K562 (cell line): ENCODE measurements around the gene PLEKHA5. TPM values are rescaled to one million over a fixed set of nuclear protein-coding genes. Genes with fewer than 3 reads are reported as not detected.

Experiments
- ATAC-seq: fragments of 200-7000 bp; cut with Tn5 transposase; 3 replicates; pipeline ENCODE4 v1.9.1; 2020; ENCODE audit warnings: moderate library complexity
- BruUV-seq: library from RNA; stranded (reverse); fragments of 400-500 nt; replicated peaks from 2 replicates; lab custom pipeline; 2021; lab: Mats Ljungman, UMichigan
- CTCF ChIA-PET: fragments of 300-600 bp; formaldehyde crosslinking; extraction: SDS; loops from one replicate; lab custom pipeline; 2021; ENCODE audit warnings: low intra/inter-chr PET ratio; lab: Yijun Ruan, JAX
- POLR2A ChIA-PET: fragments of 300-600, 350-650 bp; sonication (Branson Sonifier 250); formaldehyde crosslinking; extraction: SDS; loops from one replicate; lab custom pipeline; 2021; ENCODE audit warnings: antibody characterized with exemption, inconsistent platforms; lab: Yijun Ruan, JAX
- DNase-seq, 4 experiments: peaks; one replicate each; pipeline versions ENCODE4 v3.0.0 to v3.0.0-alpha.2; 2011 to 2018; ENCODE audit warnings: low spot score in 3 of 4, mixed read lengths in 3 of 4; ENCODE audit errors: extremely low read depth in 1 of 4
- FAIRE-seq: peaks from 2 replicates; lab custom pipeline; 2011; peaks lifted over from hg19 to GRCh38; lab: Jason Lieb, UNC
- H2AFZ ChIP-seq: 2 replicates; pipeline ENCODE4 v1.6.0; 2011; ENCODE audit warnings: low read depth, low read length, control low read depth, inconsistent platforms
- H3K27ac ChIP-seq: fragments of 200-600 bp; 3 replicates; pipeline ENCODE4 v1.8.0; 2011; ENCODE audit warnings: low read depth, mild to moderate bottlenecking, control low read depth, inconsistent platforms, low read length, moderate library complexity, mixed read lengths; ENCODE audit errors: extremely low read depth
- H3K27me3 ChIP-seq, 2 experiments: fragments of 300-600 bp in 1 of 2; 2 replicates in 1 of 2; 3 replicates in 1 of 2; pipeline versions ENCODE4 v1.6.0 to v1.8.0; 2011; ENCODE audit warnings: inconsistent platforms in 2 of 2, low read length in 2 of 2, mild to moderate bottlenecking in 1 of 2, mixed read lengths in 1 of 2, moderate library complexity in 1 of 2; ENCODE audit not compliant: control insufficient read depth in 2 of 2, insufficient read depth in 2 of 2
- H3K36me3 ChIP-seq: fragments of 300-600 bp; 3 replicates; pipeline ENCODE4 v1.8.0; 2011; ENCODE audit warnings: mild to moderate bottlenecking, low read length, inconsistent platforms; ENCODE audit not compliant: control insufficient read depth, insufficient read depth
- H3K4me1 ChIP-seq, 2 experiments: fragments of 200-600 bp in 1 of 2; replicated peaks in 1 of 2; 2 replicates in 1 of 2; 3 replicates in 1 of 2; pipeline versions ENCODE4 v1.5.1 to v1.8.0; 2011; ENCODE audit warnings: inconsistent platforms in 2 of 2, low read length in 2 of 2, mild to moderate bottlenecking in 1 of 2, mixed read lengths in 1 of 2, moderate library complexity in 1 of 2; ENCODE audit not compliant: control insufficient read depth in 2 of 2, insufficient read depth in 2 of 2
- H3K4me2 ChIP-seq: 2 replicates; pipeline ENCODE4 v1.6.1; 2011; ENCODE audit warnings: low read length, control low read depth, inconsistent platforms, mixed read lengths; ENCODE audit not compliant: insufficient read depth
- H3K4me3 ChIP-seq: fragments of 200-600 bp; sonication (generic), shearing (Covaris generic); 2 replicates; pipeline ENCODE4 v1.5.1; 2016; ENCODE audit warnings: control low read depth, inconsistent platforms
- H3K79me2 ChIP-seq: fragments of 200-600 bp; 3 replicates; pipeline ENCODE4 v1.8.0; 2011; ENCODE audit warnings: low read length, inconsistent platforms; ENCODE audit not compliant: control insufficient read depth, insufficient read depth
- H3K9ac ChIP-seq, 2 experiments: 2 replicates each; pipeline versions ENCODE4 v1.6.0 to v1.6.1; 2011; ENCODE audit warnings: low read depth in 2 of 2, low read length in 2 of 2, control low read depth in 1 of 2, inconsistent platforms in 1 of 2, mild to moderate bottlenecking in 1 of 2, mixed read lengths in 1 of 2; ENCODE audit not compliant: insufficient read depth in 1 of 2
- H3K9me1 ChIP-seq: one replicate; pipeline ENCODE4 v1.6.0; 2011; ENCODE audit warnings: inconsistent platforms, mild to moderate bottlenecking, low read length, moderate library complexity; ENCODE audit not compliant: control insufficient read depth, insufficient read depth
- H3K9me3 ChIP-seq: replicated peaks from 2 replicates; pipeline ENCODE4 v1.5.1; 2011; ENCODE audit warnings: low read depth, low read length, inconsistent platforms; ENCODE audit not compliant: control insufficient read depth, insufficient read depth
- H4K20me1 ChIP-seq: replicated peaks from 2 replicates; pipeline ENCODE4 v1.6.1; 2011; ENCODE audit warnings: low read length, inconsistent platforms, mixed read lengths; ENCODE audit not compliant: control insufficient read depth, insufficient read depth
- E2F8 ChIP-seq: fragments of 450-650 bp; IDR thresholded peaks from 2 replicates; pipeline ENCODE4 v1.7.1; 2018; ENCODE audit warnings: mild to moderate bottlenecking, low read depth; ENCODE audit not compliant: partially characterized antibody
- HNRNPLL ChIP-seq: fragments of 200-400 bp; formaldehyde crosslinking; IDR thresholded peaks from 2 replicates; pipeline ENCODE4 v1.6.1; 2017; ENCODE audit warnings: low read length, low read depth, mild to moderate bottlenecking; ENCODE audit not compliant: poor library complexity, severe bottlenecking
- NFE2L1 ChIP-seq: fragments of 450-650 bp; IDR thresholded peaks from 2 replicates; pipeline ENCODE4 v1.6.1; 2016; ENCODE audit warnings: missing genetic modification characterization, low read depth, mild to moderate bottlenecking, missing compliant biosample characterization, moderate library complexity, borderline replicate concordance
- NRF1 ChIP-seq, 2 experiments: fragments of 450-650 bp; IDR thresholded peaks in 1 of 2; conservative IDR thresholded peaks in 1 of 2; 2 replicates each; pipeline ENCODE4 v1.6.1; 2014; ENCODE audit warnings: mild to moderate bottlenecking in 2 of 2
- TCF15 ChIP-seq: fragments of 250-450 bp; sonication (Bioruptor Pico); IDR thresholded peaks from 2 replicates; pipeline ENCODE4 v1.8.0; 2022; ENCODE audit warnings: moderate library complexity, mild to moderate bottlenecking, inconsistent platforms
- TCF7L2 ChIP-seq: fragments of 150-350 bp; IDR thresholded peaks from 2 replicates; pipeline ENCODE4 v1.6.1; 2016; ENCODE audit warnings: low read depth, mild to moderate bottlenecking, low read length, moderate library complexity
- TRIM28 ChIP-seq: fragments of 450-650 bp; IDR thresholded peaks from 2 replicates; pipeline ENCODE4 v1.6.1; 2017
- WHSC1 ChIP-seq: IDR thresholded peaks from one replicate; pipeline ENCODE4 v1.6.1; 2012; ENCODE audit warnings: low read length, control low read depth, inconsistent platforms
- ZNF280B ChIP-seq: fragments of 250-450 bp; sonication (Bioruptor Pico); IDR thresholded peaks from 2 replicates; pipeline ENCODE4 v1.5.1; 2021; ENCODE audit warnings: mild to moderate bottlenecking
- ZNF512 ChIP-seq: IDR thresholded peaks from 2 replicates; pipeline ENCODE4 v1.6.1; 2016; ENCODE audit warnings: missing genetic modification characterization, missing compliant biosample characterization
- ZNF518B ChIP-seq: fragments of 250-450 bp; sonication (Bioruptor Pico); IDR thresholded peaks from 2 replicates; pipeline ENCODE4 v1.5.0; 2021; ENCODE audit warnings: mild to moderate bottlenecking, moderate library complexity
- WGBS: fragments of 100-300 bp; shearing (Covaris generic); methylation state at CpG from one replicate; pipeline ENCODE4 v1.1.6; 2016; ENCODE audit warnings: low coverage, mixed read lengths; ENCODE audit not compliant: insufficient coverage; ENCODE audit errors: missing lambda C conversion rate; 5-methylcytosine and 5-hydroxymethylcytosine counted together
- in situ Hi-C: fragments of 300-500 bp; cut with MboI; formaldehyde crosslinking; loops from 4 replicates; pipeline ENCODE4 v1.15.0; 2018; ENCODE audit warnings: inconsistent platforms, mixed read lengths
- intact Hi-C: fragments of 100-400 bp; cut with micrococcal nuclease; formaldehyde crosslinking; loops from 2 replicates; pipeline ENCODE4 v1.14.2; 2022
- polyA plus RNA-seq, 8 experiments: library from polyadenylated mRNA; depleted of rRNA in 4 of 8; stranded (reverse) in 5 of 8; unstranded in 3 of 8; fragments of >200 nt; fragmentation: Nextera tagmentation in 2 of 8; fragmentation: Illumina TruSeq in 1 of 8; extraction: Ambion mirVana in 2 of 8; extraction: Trizol in 1 of 8; gene quantifications; 2 replicates each; pipeline versions ENCODE4 v1.2.1 to v1.2.3, GENCODE V29; 2011 to 2014; ENCODE audit warnings: inconsistent platforms in 1 of 8, missing spikeins in 1 of 8
- total RNA-seq, 7 experiments: library from RNA; depleted of rRNA in 6 of 7; stranded (reverse); fragments of >200 nt in 6 of 7; fragmentation: Illumina TruSeq in 2 of 7; extraction: Trizol in 2 of 7; gene quantifications; 2 replicates each; pipeline versions ENCODE4 v1.2.1 to v1.2.3, GENCODE V29; 2011 to 2021; ENCODE audit warnings: low replicate concordance in 1 of 7

Gene PLEKHA5
- total and polyA plus RNA-seq, 9 of the 15 experiments (the other 6 are each of a cell fraction or from before 2014, with no cell fraction given), result 7.2 to 26.2 (median 17.4) TPM

- Histone ChIP-seq H3K4me2 (no peak overlapping the region), H3K36me3 (peaks cover 12% of the 10 kb centered on the region), H3K79me2 (peaks cover 27% of the 10 kb centered on the region), H3K9me3 (no peaks in the 10 kb centered on the region), H3K27ac (no peak overlapping the region), H3K27me3 (no peaks in the 10 kb centered on the region), H2AFZ (no peak overlapping the region), H3K9ac (no peak overlapping the region), H4K20me1 (no peaks in the 10 kb centered on the region), H3K4me3 (no peak overlapping the region), H3K9me1 (no peaks in the 10 kb centered on the region), H3K4me1 (no peaks in the 10 kb centered on the region; a peak in 1 of 5 replicates)
- CTCF ChIA-PET, result no interaction called here
- FAIRE-seq (no peak), ATAC-seq (no peak), DNase-seq (no peak)
- in situ Hi-C loops, result no loop called here
- intact Hi-C loops, result no loop called here
- POLR2A ChIA-PET, result no interaction called here
- WGBS, result 41% methylated on average over 2 of the region's 2 CpGs
- no TSS peak for BruUV-seq
- TF ChIP-seq ZNF280B (CRISPR knock-in tag) (no peak), TRIM28 (no peak), TCF7L2 (no peak), ZNF518B (no peak), ZNF512 (tag) (no peak), HNRNPLL (no peak), NRF1 (conservative IDR thresholded peaks at IDR 0.05 in 1 of 2, IDR thresholded peaks at IDR 0.05 in 1 of 2) (no peak), E2F8 (no peak), WHSC1 (no peak), TCF15 (CRISPR knock-in tag) (no peak), NFE2L1 (tag) (no peak)
Measured at GRCh38 chr12:19153396-19153795, 23.9 kb downstream of the PLEKHA5 start.
